ENCODE data around the gene MAPK8IP1.

Gene MAPK8IP1

GRCh38 chr11:45945397-45945999, 60.0 kb downstream of the MAPK8IP1 start:
- DNase-seq (ENCODE audit: low read depth), result no peak

GRCh38 chr11:45947885-45948284, 62.4 kb downstream of the MAPK8IP1 start:
- DNase-seq (ENCODE audit: low read depth), result no peak

- no peak for DNase-seq (ENCODE audit: low read depth)
These were observed 62.9 kb downstream of the MAPK8IP1 start for GRCh38 chr11:45948356-45948755.

- no peak for DNase-seq (ENCODE audit: low read depth)
These were observed 64.5 kb downstream of the MAPK8IP1 start for GRCh38 chr11:45949992-45950407.
